GM19035 (cell line): Measurements from ENCODE around the gene MUC5B.
"Not testable (repeated sequence)": the region's sequence is repeated elsewhere in the genome, so short reads cannot be mapped to it uniquely, and the experiment has no call there.

Source experiments
- ATAC-seq: cut with Tn5 transposase; IDR thresholded peaks from one replicate; pipeline ENCODE4 v1.9.1; 2021; ENCODE audit not compliant: unreplicated experiment

The MUC5B gene

GRCh38 chr11:1222491-1223345 lies at the start of gene MUC5B:
MUC5B (plus strand) TSS chr11:1223066; CDS start chr11:1223124, 58 bp downstream.
- no peak for ATAC-seq

- not testable (repeated sequence) for ATAC-seq
Measured at GRCh38 chr11:1173396-1173795, 49.5 kb upstream of the MUC5B start.

GRCh38 chr11:1174441-1175370 lies 48.2 kb upstream of the MUC5B start:
- ATAC-seq = no peak

GRCh38 chr11:1175461-1176223 lies 47.2 kb upstream of the MUC5B start:
- no peak for ATAC-seq

GRCh38 chr11:1176224-1177019 lies 46.4 kb upstream of the MUC5B start:
- no peak for ATAC-seq

GRCh38 chr11:1177020-1177770 lies 45.7 kb upstream of the MUC5B start:
- no peak for ATAC-seq

- no peak for ATAC-seq
Measured at GRCh38 chr11:1177771-1178090, 45.1 kb upstream of the MUC5B start.

- ATAC-seq = no peak
Measured at GRCh38 chr11:1178201-1178885, 44.5 kb upstream of the MUC5B start.

GRCh38 chr11:1178906-1179305 lies 44.0 kb upstream of the MUC5B start:
- no peak for ATAC-seq

GRCh38 chr11:1179641-1180040 lies 43.2 kb upstream of the MUC5B start:
- no peak for ATAC-seq

- ATAC-seq = no peak
Measured at GRCh38 chr11:1180171-1180570, 42.7 kb upstream of the MUC5B start.

GRCh38 chr11:1180947-1181391 lies 41.9 kb upstream of the MUC5B start:
- ATAC-seq = no peak

- ATAC-seq = no peak
Measured at GRCh38 chr11:1181420-1181819, 41.4 kb upstream of the MUC5B start.

- no peak for ATAC-seq
Measured at GRCh38 chr11:1181853-1182535, 40.9 kb upstream of the MUC5B start.

- not testable (repeated sequence) for ATAC-seq
Measured at GRCh38 chr11:1184139-1184538, 38.7 kb upstream of the MUC5B start.

GRCh38 chr11:1188451-1189130 lies 34.3 kb upstream of the MUC5B start:
- not testable (repeated sequence) for ATAC-seq

GRCh38 chr11:1189816-1190215 lies 33.0 kb upstream of the MUC5B start:
- not testable (repeated sequence) for ATAC-seq
